WTC11 (cell line): Measurements from ENCODE around the gene ASPHD2. TPM values are rescaled to one million over a fixed set of nuclear protein-coding genes. Genes with fewer than 3 reads are reported as not detected.

ENCODE experiments used
- ATAC-seq: fragments of 200-7000 bp; cut with Tn5 transposase; 2 replicates; pipeline ENCODE4 v1.10.0; 2021; ENCODE audit warnings: mild to moderate bottlenecking, moderate library complexity
- CTCF ChIA-PET: fragments of 300-600 bp; sonication (Branson Sonifier 250); formaldehyde crosslinking; loops from one replicate; lab custom pipeline; 2021; ENCODE audit warnings: antibody characterized with exemption; lab: Charles Lee
- POLR2A ChIA-PET: fragments of 350-600 bp; sonication (Branson Sonifier 250); formaldehyde crosslinking; loops from one replicate; lab custom pipeline; 2021; ENCODE audit warnings: antibody characterized with exemption; lab: Charles Lee
- DNase-seq: peaks from one replicate; pipeline ENCODE4 v3.0.0; 2021; ENCODE audit warnings: low spot score
- H3K27ac Mint-ChIP-seq: 2 replicates; pipeline ENCODE4 v1.8.0; 2021; ENCODE audit warnings: mixed read lengths
- H3K27me3 Mint-ChIP-seq: 2 replicates; pipeline ENCODE4 v1.8.0; 2021; ENCODE audit warnings: low read depth, mild to moderate bottlenecking, moderate library complexity, mixed read lengths
- H3K36me3 Mint-ChIP-seq: 2 replicates; pipeline ENCODE4 v1.8.0; 2021; ENCODE audit warnings: mixed read lengths
- H3K4me1 Mint-ChIP-seq: 2 replicates; pipeline ENCODE4 v1.8.0; 2022; ENCODE audit warnings: mixed read lengths
- H3K4me3 Mint-ChIP-seq: 2 replicates; pipeline ENCODE4 v1.8.0; 2021; ENCODE audit warnings: mild to moderate bottlenecking, moderate library complexity, mixed read lengths
- H3K9me3 Mint-ChIP-seq: 2 replicates; pipeline ENCODE4 v1.8.0; 2021; ENCODE audit warnings: mixed read lengths
- AR ChIP-seq: fragments of 250-450 bp; sonication (Bioruptor Pico); IDR thresholded peaks from 2 replicates; pipeline ENCODE4 v1.9.0; 2021; ENCODE audit warnings: mild to moderate bottlenecking
- ATF2 ChIP-seq: sonication (generic); formaldehyde crosslinking; IDR thresholded peaks from 2 replicates; pipeline ENCODE4 v1.8.1; 2022; ENCODE audit warnings: low read depth, missing genetic modification reagents, borderline replicate concordance
- E2F1 ChIP-seq: sonication (generic); formaldehyde crosslinking; IDR thresholded peaks from 2 replicates; pipeline ENCODE4 v1.8.0; 2022; ENCODE audit warnings: mild to moderate bottlenecking, missing genetic modification reagents
- ELF4 ChIP-seq: sonication (generic); formaldehyde crosslinking; IDR thresholded peaks from 2 replicates; pipeline ENCODE4 v1.8.1; 2022; ENCODE audit warnings: low read depth, mild to moderate bottlenecking, moderate library complexity, missing genetic modification reagents
- ERG ChIP-seq: fragments of 250-450 bp; sonication (Bioruptor Pico); IDR thresholded peaks from 2 replicates; pipeline ENCODE4 v1.8.0; 2021; ENCODE audit warnings: mild to moderate bottlenecking
- FOXP1 ChIP-seq: sonication (generic); formaldehyde crosslinking; IDR thresholded peaks from 2 replicates; pipeline ENCODE4 v1.8.0; 2022; ENCODE audit warnings: missing genetic modification reagents, mild to moderate bottlenecking, moderate library complexity, borderline replicate concordance
- IRF2 ChIP-seq: sonication (generic); formaldehyde crosslinking; IDR thresholded peaks from 2 replicates; pipeline ENCODE4 v1.8.0; 2022; ENCODE audit warnings: low read depth, missing genetic modification reagents, borderline replicate concordance
- JUN ChIP-seq: sonication (generic); formaldehyde crosslinking; IDR thresholded peaks from 2 replicates; pipeline ENCODE4 v1.8.0; 2023; ENCODE audit warnings: mild to moderate bottlenecking, missing genetic modification reagents
- RELA ChIP-seq: sonication (generic); formaldehyde crosslinking; IDR thresholded peaks from 2 replicates; pipeline ENCODE4 v1.8.1; 2022; ENCODE audit warnings: missing genetic modification reagents, mild to moderate bottlenecking, borderline replicate concordance
- USF1 ChIP-seq: sonication (generic); formaldehyde crosslinking; IDR thresholded peaks from 2 replicates; pipeline ENCODE4 v1.8.0; 2022; ENCODE audit warnings: mild to moderate bottlenecking, missing genetic modification reagents
- ZBTB21 ChIP-seq: sonication (generic); formaldehyde crosslinking; IDR thresholded peaks from 2 replicates; pipeline ENCODE4 v1.8.1; 2023; ENCODE audit warnings: mild to moderate bottlenecking, missing genetic modification reagents, borderline replicate concordance
- ZBTB43 ChIP-seq: sonication (generic); formaldehyde crosslinking; IDR thresholded peaks from 2 replicates; pipeline ENCODE4 v1.8.1; 2023; ENCODE audit warnings: mild to moderate bottlenecking, missing genetic modification reagents
- ZNF219 ChIP-seq: sonication (generic); formaldehyde crosslinking; IDR thresholded peaks from 2 replicates; pipeline ENCODE4 v1.8.0; 2023; ENCODE audit warnings: missing genetic modification reagents, mild to moderate bottlenecking, borderline replicate concordance
- ZNF281 ChIP-seq: sonication (generic); formaldehyde crosslinking; IDR thresholded peaks from 2 replicates; pipeline ENCODE4 v1.8.0; 2023; ENCODE audit warnings: mild to moderate bottlenecking, missing genetic modification reagents
- ZNF396 ChIP-seq: fragments of 250-450 bp; sonication (Bioruptor Pico); IDR thresholded peaks from 2 replicates; pipeline ENCODE4 v1.8.0; 2021; ENCODE audit warnings: mild to moderate bottlenecking, moderate library complexity, borderline replicate concordance
- ZNF425 ChIP-seq: fragments of 250-450 bp; sonication (Bioruptor Pico); conservative IDR thresholded peaks from 2 replicates; pipeline ENCODE4 v1.9.0; 2021; ENCODE audit warnings: mild to moderate bottlenecking
- total RNA-seq: library from RNA; stranded (reverse); gene quantifications from 3 replicates; pipeline ENCODE4 v1.2.3, GENCODE V29; 2021

Gene ASPHD2
- total RNA-seq, 1 experiment from 2014 or later: 7.1 TPM

- no peak for TF ChIP-seq ZNF425 (CRISPR knock-in tag)
- no peak for TF ChIP-seq E2F1 (CRISPR knock-in tag)
- no peak for TF ChIP-seq USF1 (CRISPR knock-in tag)
- no peak for TF ChIP-seq ZBTB43 (CRISPR knock-in tag)
- TF ChIP-seq ELF4 (CRISPR knock-in tag): no peak
- TF ChIP-seq ZBTB21 (CRISPR knock-in tag): no peak
These were observed 34.3 kb upstream of the ASPHD2 start (continued) for GRCh38 chr22:26394777-26395176.

GRCh38 chr22:26395926-26396325 lies 33.1 kb upstream of the ASPHD2 start:
- TF ChIP-seq ZNF219: no peak
- TF ChIP-seq ZBTB21 (CRISPR knock-in tag): no peak
- no peak for TF ChIP-seq FOXP1 (CRISPR knock-in tag)
- no peak for TF ChIP-seq ZNF396 (CRISPR knock-in tag)
- no peak for TF ChIP-seq ERG (CRISPR knock-in tag)
- TF ChIP-seq ZNF281 (CRISPR knock-in tag): no peak
- no peak for TF ChIP-seq IRF2 (CRISPR knock-in tag)
- TF ChIP-seq AR: no peak
- TF ChIP-seq JUN (CRISPR knock-in tag): no peak
- no peak for TF ChIP-seq RELA (CRISPR knock-in tag)
- TF ChIP-seq ATF2 (CRISPR knock-in tag): no peak
- H3K4me3 Mint-ChIP-seq: no peak overlapping the region
- no peak for ATAC-seq
- no peaks in the 10 kb centered on the region for H3K27me3 Mint-ChIP-seq
- POLR2A ChIA-PET: no interaction called here
- no peaks in the 10 kb centered on the region for H3K36me3 Mint-ChIP-seq
- CTCF ChIA-PET: interaction anchor here (0.7 to 2.2 kb wide), 5 partner anchors 12 to 273 kb away, joined by 3 to 12 read pairs (median 4); no protein-coding TSS in a partner anchor
- no peaks in the 10 kb centered on the region for H3K9me3 Mint-ChIP-seq
- H3K27ac Mint-ChIP-seq: no peak overlapping the region
- no peak for DNase-seq
- peaks cover 6% of the 10 kb centered on the region; the same call in 1 of the 2 replicates for H3K4me1 Mint-ChIP-seq
